T-helper 2 cell (primary cell): Measurements from ENCODE around the gene VWA8.
A peak's percentile ranks its signal among the peaks of the same experiment; 100 is the strongest.

Source experiments
- DNase-seq, 5 experiments: peaks; one replicate each; pipeline versions ENCODE4 v3.0.0 to v3.0.0-alpha.2; 2012 to 2022

The VWA8 gene

GRCh38 chr13:41609828-41610227, 351.1 kb downstream of the VWA8 start:
- no peak for DNase-seq

- DNase-seq: no peak
These were observed 352.1 kb downstream of the VWA8 start for GRCh38 chr13:41608839-41609177.

- DNase-seq: no peak
These were observed 352.6 kb downstream of the VWA8 start for GRCh38 chr13:41608111-41608838.

- no peak for DNase-seq
These were observed 354.3 kb downstream of the VWA8 start for GRCh38 chr13:41606646-41607045.

GRCh38 chr13:41605319-41606285, 355.3 kb downstream of the VWA8 start:
- no peak for DNase-seq

- no peak for DNase-seq
These were observed 357.0 kb downstream of the VWA8 start for GRCh38 chr13:41603917-41604316.

- DNase-seq: no peak
These were observed 359.0 kb downstream of the VWA8 start for GRCh38 chr13:41601718-41602445.

GRCh38 chr13:41599619-41600018, 361.3 kb downstream of the VWA8 start:
- DNase-seq: no peak

- no peak for DNase-seq
These were observed 363.4 kb downstream of the VWA8 start for GRCh38 chr13:41597348-41598041.

GRCh38 chr13:41596190-41596589, 364.7 kb downstream of the VWA8 start:
- DNase-seq: no peak

GRCh38 chr13:41595298-41595697, 365.6 kb downstream of the VWA8 start:
- DNase-seq: no peak

- DNase-seq: no peak
These were observed 370.3 kb downstream of the VWA8 start for GRCh38 chr13:41590643-41591042.

- no peak for DNase-seq
These were observed 370.8 kb downstream of the VWA8 start for GRCh38 chr13:41590122-41590521.

- DNase-seq: no peak
These were observed 371.5 kb downstream of the VWA8 start for GRCh38 chr13:41589434-41589833.

GRCh38 chr13:41588899-41589298, 372.0 kb downstream of the VWA8 start:
- peak in 2 of 5 experiments; percentile 22 to 31 for DNase-seq

- DNase-seq: no peak
These were observed 372.5 kb downstream of the VWA8 start for GRCh38 chr13:41588448-41588847.

GRCh38 chr13:41587490-41587889, 373.4 kb downstream of the VWA8 start:
- peak in 3 of 5 experiments; percentile 1 to 11 (median 9) for DNase-seq

GRCh38 chr13:41586216-41586615, 374.7 kb downstream of the VWA8 start:
- DNase-seq: no peak

GRCh38 chr13:41582027-41582463, 378.9 kb downstream of the VWA8 start:
- no peak for DNase-seq

GRCh38 chr13:41580345-41580744, 380.6 kb downstream of the VWA8 start:
- DNase-seq: no peak

GRCh38 chr13:41579881-41580280, 381.0 kb downstream of the VWA8 start:
- DNase-seq: no peak

GRCh38 chr13:41579168-41579567, 381.7 kb downstream of the VWA8 start:
- no peak for DNase-seq

GRCh38 chr13:41578371-41578770, 382.5 kb downstream of the VWA8 start:
- no peak for DNase-seq
